SK-N-SH (cell line): ENCODE results near the gene S100A8. TPM values are rescaled to one million over a fixed set of nuclear protein-coding genes. Genes with fewer than 3 reads are reported as not detected.

ENCODE experiments used
- CTCF ChIA-PET: fragments of 300-600, 350-600 bp; formaldehyde crosslinking; extraction: SDS; loops from one replicate; lab custom pipeline; 2021; lab: Yijun Ruan, JAX
- POLR2A ChIA-PET: fragments of 350-600 bp; sonication (Branson Sonifier 250); formaldehyde crosslinking; extraction: SDS; loops from one replicate; lab custom pipeline; 2020; ENCODE audit warnings: antibody characterized with exemption, inconsistent platforms; lab: Yijun Ruan, JAX
- DNase-seq: peaks from one replicate; pipeline ENCODE4 v3.0.0; 2012
- H2AFZ ChIP-seq: fragments of 200-600 bp; sonication (generic); 2 replicates; pipeline ENCODE4 v1.8.1; 2016; ENCODE audit warnings: antibody characterized with exemption, mild to moderate bottlenecking, low read depth
- H3F3A ChIP-seq: fragments of 200-600 bp; sonication (generic); replicated peaks from 2 replicates; pipeline ENCODE3; 2016; ENCODE audit warnings: antibody characterized with exemption, mild to moderate bottlenecking; ENCODE audit not compliant: insufficient read depth
- H3K27ac ChIP-seq, 2 experiments: fragments of 200-500 bp in 1 of 2; fragments of 200-600 bp in 1 of 2; sonication (Bioruptor generic) in 1 of 2; sonication (generic), shearing (Covaris generic) in 1 of 2; 2 replicates each; pipeline versions ENCODE4 v1.5.1 to v1.6.1; 2014 to 2016; ENCODE audit warnings: low read depth in 2 of 2, inconsistent platforms in 1 of 2, low read length in 1 of 2, mild to moderate bottlenecking in 1 of 2, mixed read lengths in 1 of 2
- H3K27me3 ChIP-seq: fragments of 200-600 bp; sonication (generic), shearing (Covaris generic); 2 replicates; pipeline ENCODE4 v1.6.1; 2016; ENCODE audit warnings: mixed run types; ENCODE audit not compliant: insufficient read depth
- H3K36me3 ChIP-seq, 2 experiments: fragments of 200-500 bp in 1 of 2; fragments of 200-600 bp in 1 of 2; sonication (Bioruptor generic) in 1 of 2; sonication (generic) in 1 of 2; replicated peaks in 1 of 2; 2 replicates each; pipeline versions ENCODE3 to v1.5.1; 2014 to 2016; ENCODE audit warnings: low read length in 1 of 2, mild to moderate bottlenecking in 1 of 2; ENCODE audit not compliant: insufficient read depth in 2 of 2, control insufficient read depth in 1 of 2
- H3K4me1 ChIP-seq, 2 experiments: fragments of 200-500 bp in 1 of 2; fragments of 200-600 bp in 1 of 2; sonication (Bioruptor generic) in 1 of 2; sonication (generic), shearing (Covaris generic) in 1 of 2; 2 replicates each; pipeline versions ENCODE4 v1.5.1 to v1.6.1; 2014 to 2016; ENCODE audit warnings: low read depth in 1 of 2, low read length in 1 of 2, mixed run types in 1 of 2; ENCODE audit not compliant: insufficient read depth in 2 of 2, control insufficient read depth in 1 of 2
- H3K4me2 ChIP-seq: fragments of 200-600 bp; sonication (generic), shearing (Covaris generic); 2 replicates; pipeline ENCODE4 v1.6.1; 2017; ENCODE audit warnings: mixed run types
- H3K4me3 ChIP-seq, 2 experiments: fragments of 200-500 bp in 1 of 2; fragments of 200-600 bp in 1 of 2; sonication (Bioruptor generic) in 1 of 2; sonication (generic), shearing (Covaris generic) in 1 of 2; 2 replicates each; pipeline versions ENCODE4 v1.5.1 to v1.8.1; 2014 to 2016; ENCODE audit warnings: low read depth in 2 of 2, inconsistent platforms in 1 of 2, low read length in 1 of 2, mild to moderate bottlenecking in 1 of 2, mixed read lengths in 1 of 2, moderate library complexity in 1 of 2
- H3K79me2 ChIP-seq: fragments of 200-600 bp; sonication (generic); 2 replicates; pipeline ENCODE4 v1.8.1; 2017; ENCODE audit warnings: mild to moderate bottlenecking; ENCODE audit not compliant: insufficient read depth
- H3K9ac ChIP-seq: fragments of 200-600 bp; sonication (generic); 2 replicates; pipeline ENCODE4 v1.6.1; 2017; ENCODE audit warnings: mixed run types
- H3K9me2 ChIP-seq: fragments of 200-600 bp; sonication (generic); 2 replicates; pipeline ENCODE4 v1.6.1; 2017; ENCODE audit warnings: mixed run types
- H3K9me3 ChIP-seq: fragments of 200-600 bp; sonication (generic); 2 replicates; pipeline ENCODE4 v1.6.1; 2017; ENCODE audit warnings: mixed run types, mild to moderate bottlenecking, moderate library complexity
- H4K20me1 ChIP-seq: fragments of 200-600 bp; sonication (generic); 2 replicates; pipeline ENCODE4 v1.6.1; 2017; ENCODE audit warnings: mild to moderate bottlenecking, mixed run types; ENCODE audit not compliant: insufficient read depth
- ELF1 ChIP-seq: IDR thresholded peaks from 2 replicates; pipeline ENCODE4 v1.4.0; 2012
- EP300 ChIP-seq, 2 experiments: IDR thresholded peaks; 2 replicates each; pipeline versions ENCODE4 v1.4.0 to v1.6.1; 2012; ENCODE audit warnings: borderline replicate concordance in 1 of 2, low read depth in 1 of 2, low read length in 1 of 2
- NRF1 ChIP-seq: IDR thresholded peaks from 2 replicates; pipeline ENCODE4 v1.6.1; 2012; ENCODE audit warnings: low read depth, mild to moderate bottlenecking, low read length
- RCOR1 ChIP-seq: fragments of 150-350 bp; IDR thresholded peaks from 2 replicates; pipeline ENCODE4 v1.6.1; 2017; ENCODE audit warnings: antibody characterized with exemption, low read length
- SIN3A ChIP-seq: IDR thresholded peaks from 2 replicates; pipeline ENCODE4 v1.6.1; 2012; ENCODE audit warnings: low read depth, mild to moderate bottlenecking, low read length, moderate library complexity, borderline replicate concordance
- TEAD4 ChIP-seq: IDR thresholded peaks from 2 replicates; pipeline ENCODE4 v1.4.0; 2012; ENCODE audit warnings: mild to moderate bottlenecking, borderline replicate concordance; ENCODE audit not compliant: insufficient read depth
- WGBS: methylation state at CpG from one replicate; pipeline ENCODE4 v1.1.6; 2017; ENCODE audit warnings: low lambda C conversion rate; 5-methylcytosine and 5-hydroxymethylcytosine counted together
- polyA plus RNA-seq, 3 experiments: library from polyadenylated mRNA; depleted of rRNA; stranded (reverse); fragments of >200 nt; gene quantifications; 2 replicates each; pipeline ENCODE4 v1.2.3, GENCODE V29; 2012
- TF ChIP-seq, protein P1 (sequence below): IDR thresholded peaks from 2 replicates; pipeline ENCODE4 v1.6.1; 2012; ENCODE audit warnings: mild to moderate bottlenecking, low read depth, low read length, moderate library complexity

Gene S100A8
- polyA plus RNA-seq, 1 of the 3 experiments (the other 2 are of a cell fraction): not detected

- Histone ChIP-seq H3K79me2 (no peaks in the 10 kb centered on the region), H3K9me3 (no peaks in the 10 kb centered on the region), H2AFZ (no peak overlapping the region), H3F3A (no peaks in the 10 kb centered on the region), H3K27me3 (peaks cover 32% of the 10 kb centered on the region; the same call in 1 of the 2 replicates), H3K36me3 (no peaks in the 10 kb centered on the region), H3K9ac (no peak overlapping the region), H4K20me1 (no peaks in the 10 kb centered on the region), H3K27ac (no peak overlapping the region), H3K9me2 (no peaks in the 10 kb centered on the region), H3K4me3 (no peak overlapping the region), H3K4me2 (no peak overlapping the region), H3K4me1 (no peaks in the 10 kb centered on the region)
- ChIA-PET POLR2A (no interaction called here), CTCF (interaction anchor here (0.6 kb wide), 1 partner anchor 52 kb away, joined by 3 read pairs; no protein-coding TSS in a partner anchor)
- WGBS: 19% methylated on average over 7 of the region's 7 CpGs
- no peak for DNase-seq
- TF ChIP-seq NRF1 (no peak), EP300 (IDR thresholded peaks at IDR 0.05; ENCODE audit: borderline replicate concordance in 1 of 2, low read depth in 1 of 2, low read length in 1 of 2) (no peak)
Observed at GRCh38 chr1:153404086-153404635, 13.3 kb upstream of the S100A8 start.

- no peaks in the 10 kb centered on the region for H3K9me3 ChIP-seq
- TF ChIP-seq, protein P1, sequence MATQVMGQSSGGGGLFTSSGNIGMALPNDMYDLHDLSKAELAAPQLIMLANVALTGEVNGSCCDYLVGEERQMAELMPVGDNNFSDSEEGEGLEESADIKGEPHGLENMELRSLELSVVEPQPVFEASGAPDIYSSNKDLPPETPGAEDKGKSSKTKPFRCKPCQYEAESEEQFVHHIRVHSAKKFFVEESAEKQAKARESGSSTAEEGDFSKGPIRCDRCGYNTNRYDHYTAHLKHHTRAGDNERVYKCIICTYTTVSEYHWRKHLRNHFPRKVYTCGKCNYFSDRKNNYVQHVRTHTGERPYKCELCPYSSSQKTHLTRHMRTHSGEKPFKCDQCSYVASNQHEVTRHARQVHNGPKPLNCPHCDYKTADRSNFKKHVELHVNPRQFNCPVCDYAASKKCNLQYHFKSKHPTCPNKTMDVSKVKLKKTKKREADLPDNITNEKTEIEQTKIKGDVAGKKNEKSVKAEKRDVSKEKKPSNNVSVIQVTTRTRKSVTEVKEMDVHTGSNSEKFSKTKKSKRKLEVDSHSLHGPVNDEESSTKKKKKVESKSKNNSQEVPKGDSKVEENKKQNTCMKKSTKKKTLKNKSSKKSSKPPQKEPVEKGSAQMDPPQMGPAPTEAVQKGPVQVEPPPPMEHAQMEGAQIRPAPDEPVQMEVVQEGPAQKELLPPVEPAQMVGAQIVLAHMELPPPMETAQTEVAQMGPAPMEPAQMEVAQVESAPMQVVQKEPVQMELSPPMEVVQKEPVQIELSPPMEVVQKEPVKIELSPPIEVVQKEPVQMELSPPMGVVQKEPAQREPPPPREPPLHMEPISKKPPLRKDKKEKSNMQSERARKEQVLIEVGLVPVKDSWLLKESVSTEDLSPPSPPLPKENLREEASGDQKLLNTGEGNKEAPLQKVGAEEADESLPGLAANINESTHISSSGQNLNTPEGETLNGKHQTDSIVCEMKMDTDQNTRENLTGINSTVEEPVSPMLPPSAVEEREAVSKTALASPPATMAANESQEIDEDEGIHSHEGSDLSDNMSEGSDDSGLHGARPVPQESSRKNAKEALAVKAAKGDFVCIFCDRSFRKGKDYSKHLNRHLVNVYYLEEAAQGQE: no peak
- TF ChIP-seq RCOR1 (no peak), SIN3A (no peak), TEAD4 (no peak), NRF1 (no peak), ELF1 (no peak)
- TF ChIP-seq, all 33 proteins: peak for 0
- Histone ChIP-seq H3K9ac (no peak overlapping the region), H2AFZ (no peak overlapping the region), H3K27me3 (peaks cover 32% of the 10 kb centered on the region; the same call in 1 of the 2 replicates), H3K9me2 (no peaks in the 10 kb centered on the region), H3K27ac (no peak overlapping the region), H3K36me3 (no peaks in the 10 kb centered on the region), H3F3A (no peaks in the 10 kb centered on the region), H3K4me3 (no peak overlapping the region), H3K4me1 (no peaks in the 10 kb centered on the region), H4K20me1 (no peaks in the 10 kb centered on the region), H3K79me2 (no peaks in the 10 kb centered on the region), H3K4me2 (no peak overlapping the region)
- ChIA-PET POLR2A (no interaction called here), CTCF (interaction anchor here (0.6 to 1.2 kb wide), 2 partner anchors 50 to 51 kb away, joined by 3 read pairs; no protein-coding TSS in a partner anchor)
- no peak for DNase-seq
- 19% methylated on average over 11 of the region's 11 CpGs for WGBS
Observed at GRCh38 chr1:153403421-153404085, 12.7 kb upstream of the S100A8 start.
